Measurements from ENCODE around the gene UNC13A.
A peak's percentile ranks its signal among the peaks of the same experiment; 100 is the strongest.
"Not testable (repeated sequence)": the region's sequence is repeated elsewhere in the genome, so short reads cannot be mapped to it uniquely, and the experiment has no call there.

The UNC13A gene

GRCh38 chr19:17570291-17570690, 117.9 kb downstream of the UNC13A start:
- not testable (repeated sequence) for DNase-seq (ENCODE audit: low read depth)

DNA sequence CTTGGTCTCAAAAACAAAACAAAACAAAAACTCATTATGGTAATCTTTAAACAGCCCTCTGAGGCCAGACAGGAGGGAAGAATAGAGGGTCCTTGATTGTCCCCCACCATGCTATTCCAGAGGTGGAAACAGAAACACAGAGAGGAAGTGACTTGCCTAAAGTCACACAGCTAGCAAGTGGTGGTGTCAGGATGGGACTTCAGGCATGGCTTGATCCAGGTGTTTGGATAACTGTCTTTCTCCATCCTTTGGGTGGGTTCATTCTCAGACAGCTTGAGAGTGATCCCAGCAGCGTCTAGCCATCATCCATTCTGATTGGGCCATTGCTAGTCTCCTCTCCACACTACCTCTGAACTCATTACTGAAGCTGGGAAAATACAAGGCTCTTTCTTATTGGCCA, 120.2 kb downstream of the UNC13A start:
- DNase-seq (ENCODE audit: low read depth), result no peak

- no peak for DNase-seq (ENCODE audit: low read depth)
Measured at GRCh38 chr19:17565611-17566010, 122.5 kb downstream of the UNC13A start.

DNA sequence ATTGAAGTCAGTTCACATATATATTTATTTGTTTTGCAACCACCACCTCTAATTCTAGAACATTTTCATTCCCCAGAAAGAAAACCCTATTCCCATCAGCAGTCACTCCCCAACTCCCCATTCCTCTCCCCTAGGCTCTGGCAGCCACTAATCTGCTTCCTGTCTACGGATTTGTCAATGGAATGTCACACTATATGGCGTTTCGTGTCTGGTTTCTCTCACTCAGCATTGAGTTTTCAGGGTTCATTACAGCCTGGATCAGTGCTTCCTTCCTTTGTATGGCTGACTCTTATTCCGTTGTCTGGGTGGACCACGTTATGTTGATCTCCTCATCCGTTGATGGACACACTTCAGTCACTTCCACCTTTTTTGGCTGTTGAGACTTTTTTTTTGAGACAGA, 123.4 kb downstream of the UNC13A start:
- no peak for DNase-seq (ENCODE audit: low read depth)

GRCh38 chr19:17562561-17562960, 125.6 kb downstream of the UNC13A start:
- no peak for DNase-seq (ENCODE audit: low read depth)

- no peak for DNase-seq (ENCODE audit: low read depth)
Measured at GRCh38 chr19:17562097-17562496, 126.1 kb downstream of the UNC13A start.

GRCh38 chr19:17560205-17560595, 128.0 kb downstream of the UNC13A start:
- no peak for DNase-seq (ENCODE audit: low read depth)

- DNase-seq (ENCODE audit: low read depth), result no peak
Measured at GRCh38 chr19:17557466-17557865, 130.7 kb downstream of the UNC13A start.

DNA sequence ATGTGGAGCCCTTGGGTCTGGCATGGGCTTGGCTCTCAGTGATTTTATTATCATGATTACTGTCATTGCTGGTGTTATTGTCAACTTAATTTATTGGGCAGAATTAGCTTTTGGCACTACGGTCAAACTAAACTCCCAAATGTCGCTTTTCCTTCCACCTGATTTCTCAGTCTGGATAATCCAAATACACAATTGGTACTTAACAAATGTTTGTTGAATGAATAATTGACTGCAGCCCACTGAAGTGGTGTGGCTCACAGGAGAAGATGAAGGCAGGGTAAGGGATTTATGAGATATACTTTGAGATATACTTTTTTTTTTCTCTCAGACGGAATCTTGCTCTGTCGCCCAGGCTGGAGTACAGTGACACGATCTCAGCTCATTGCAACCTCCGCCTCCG, 131.2 kb downstream of the UNC13A start:
- no peak for DNase-seq (ENCODE audit: low read depth)

DNA sequence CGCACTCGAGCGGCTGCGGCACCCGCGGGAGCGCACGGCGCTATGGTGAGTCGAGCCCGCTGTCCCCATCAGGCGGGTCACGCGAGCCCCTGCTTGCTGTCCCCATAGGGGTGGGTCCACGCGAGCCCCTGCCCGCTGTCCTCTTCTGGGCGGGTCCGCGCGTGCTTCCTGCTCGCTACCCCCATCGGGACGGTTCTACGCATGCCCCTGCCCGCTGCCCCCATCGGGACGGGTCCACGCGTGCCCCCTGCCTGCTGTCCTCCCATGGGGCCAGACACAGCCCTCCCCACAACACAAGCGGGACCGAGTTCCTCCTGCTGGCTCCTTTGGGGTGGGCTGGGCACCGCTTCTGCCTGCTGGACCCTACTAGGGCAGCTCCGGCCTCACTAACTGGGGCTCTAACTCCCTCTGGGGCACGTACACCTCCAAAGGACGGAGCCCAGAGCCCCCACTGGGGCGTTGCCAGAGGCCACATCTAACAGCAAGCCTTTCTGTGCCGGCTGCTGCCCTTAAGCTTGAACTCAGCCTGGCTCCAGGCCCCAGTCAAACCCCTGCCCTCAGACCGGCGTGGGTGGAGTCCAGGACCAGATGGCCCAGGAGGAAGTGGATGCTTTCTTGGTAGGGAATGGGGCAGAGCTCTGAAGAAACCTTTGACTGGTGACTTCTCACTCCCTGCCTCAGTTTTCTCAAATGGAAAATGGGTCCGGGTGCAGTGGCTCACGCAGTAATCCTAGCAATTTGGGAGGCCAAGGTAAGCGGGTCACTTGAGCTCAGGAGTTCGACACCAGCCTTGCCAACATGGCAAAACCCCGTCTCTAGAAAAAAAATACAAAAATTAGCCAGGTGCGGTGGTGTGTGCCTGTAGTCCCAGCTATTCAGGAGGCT, 132.0 kb downstream of the UNC13A start:
- DNase-seq (ENCODE audit: low read depth), result no peak

- peak; percentile 95 for DNase-seq (ENCODE audit: low read depth)
Measured at GRCh38 chr19:17555480-17555928, 132.7 kb downstream of the UNC13A start, which contains the start of gene COLGALT1. TSS of gene COLGALT1 (plus strand) at chr19:17555649. CDS start at chr19:17555714, 65 bp downstream.

GRCh38 chr19:17554968-17555479, 133.1 kb downstream of the UNC13A start:
- no peak for DNase-seq (ENCODE audit: low read depth)

DNA sequence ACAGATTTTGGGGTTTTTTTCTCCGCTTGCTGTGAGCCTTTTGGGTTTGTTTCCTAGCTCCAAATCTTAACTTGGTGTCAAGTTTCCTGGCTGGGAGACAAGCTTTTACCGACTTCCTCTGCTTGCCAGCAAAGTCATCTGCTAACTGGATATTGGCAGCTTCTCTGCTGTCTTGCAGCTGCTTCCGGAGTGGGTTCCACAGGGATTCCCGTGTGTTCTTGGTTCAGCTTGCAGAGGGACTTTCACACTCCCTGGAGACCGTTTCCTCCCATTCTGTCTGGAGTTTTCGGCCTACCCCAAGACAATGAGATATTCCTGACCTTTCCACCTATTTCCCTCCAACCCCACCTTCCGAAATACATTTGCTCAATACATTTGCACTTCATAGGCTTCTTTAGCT, 134.9 kb downstream of the UNC13A start:
- DNase-seq (ENCODE audit: low read depth), result no peak

DNA sequence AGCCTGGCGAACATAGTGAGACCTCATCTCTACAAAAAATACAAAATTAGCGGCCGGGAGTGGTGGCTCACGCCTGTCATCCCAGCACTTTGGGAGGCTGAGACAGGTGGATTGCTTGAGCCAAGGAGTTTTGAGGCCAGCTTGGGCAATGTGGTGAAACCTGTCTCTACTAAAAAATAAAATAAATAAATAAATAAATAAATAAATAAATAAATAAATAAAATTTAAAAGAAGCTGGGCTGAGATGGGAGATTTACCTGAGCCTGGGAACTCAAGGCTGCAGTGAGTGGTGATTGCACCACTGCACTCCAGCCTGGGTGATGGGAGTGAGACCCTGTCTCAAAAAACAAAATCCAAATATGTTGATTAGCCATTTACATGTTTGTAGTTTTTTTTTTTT, 135.4 kb downstream of the UNC13A start:
- DNase-seq (ENCODE audit: low read depth), result not testable (repeated sequence)

Data from T-helper 22 cell (primary cell).